Natural killer cell (primary cell): Measurements from ENCODE around the gene CAB39. TPM values are rescaled to one million over a fixed set of nuclear protein-coding genes. Genes with fewer than 3 reads are reported as not detected.
A peak's percentile ranks its signal among the peaks of the same experiment; 100 is the strongest.

ENCODE experiments used
- ATAC-seq, 3 donors: fragments of 150-1000 bp in 2 of 3; fragments of 200-7000 bp in 1 of 3; cut with Tn5 transposase; 1 replicate in 1 of 3; 2 replicates in 2 of 3; pipeline ENCODE4 v1.10.0; 2021; ENCODE audit warnings: mild to moderate bottlenecking in 2 of 3, moderate library complexity in 2 of 3
- DNase-seq, 2 donors: peaks; one replicate each; pipeline versions ENCODE4 v3.0.0 to v3.0.0-alpha.2; 2013 to 2021; ENCODE audit warnings: mixed read lengths in 1 of 2
- H3K27ac ChIP-seq: one replicate; pipeline ENCODE4 v1.5.1; 2013; ENCODE audit warnings: mild to moderate bottlenecking, low read length
- H3K27me3 ChIP-seq: one replicate; pipeline ENCODE4 v1.6.1; 2013; ENCODE audit warnings: low read length; ENCODE audit not compliant: control insufficient read depth, insufficient read depth
- H3K36me3 ChIP-seq: one replicate; pipeline ENCODE4 v1.6.1; 2013; ENCODE audit warnings: low read length; ENCODE audit not compliant: control insufficient read depth, insufficient read depth
- H3K4me1 ChIP-seq: one replicate; pipeline ENCODE4 v1.6.1; 2013; ENCODE audit warnings: low read length; ENCODE audit not compliant: control insufficient read depth, insufficient read depth
- H3K4me3 ChIP-seq: one replicate; pipeline ENCODE4 v1.5.1; 2013; ENCODE audit warnings: low read length
- H3K9me3 ChIP-seq: one replicate; pipeline ENCODE4 v1.6.1; 2013; ENCODE audit warnings: low read length; ENCODE audit not compliant: control insufficient read depth, insufficient read depth
- H3K27ac Mint-ChIP-seq, 2 donors: one replicate each; pipeline ENCODE4 v1.8.0; 2022; ENCODE audit warnings: mild to moderate bottlenecking in 2 of 2, mixed read lengths in 2 of 2, moderate library complexity in 1 of 2
- H3K27me3 Mint-ChIP-seq, 2 donors: one replicate each; pipeline ENCODE4 v1.8.0; 2022; ENCODE audit warnings: low read depth in 2 of 2, mixed read lengths in 2 of 2
- H3K36me3 Mint-ChIP-seq: one replicate; pipeline ENCODE4 v1.8.0; 2022; ENCODE audit warnings: mixed read lengths
- H3K4me1 Mint-ChIP-seq, 2 donors: one replicate each; pipeline ENCODE4 v1.8.0; 2022; ENCODE audit warnings: mixed read lengths in 2 of 2
- H3K4me3 Mint-ChIP-seq: one replicate; pipeline ENCODE4 v1.8.0; 2022; ENCODE audit warnings: mild to moderate bottlenecking, moderate library complexity, mixed read lengths
- H3K9me3 Mint-ChIP-seq, 2 donors: one replicate each; pipeline ENCODE4 v1.8.0; 2022; ENCODE audit warnings: mixed read lengths in 2 of 2
- CTCF ChIP-seq: fragments of 200-600 bp; IDR thresholded peaks from one replicate; pipeline ENCODE4 v1.8.0; 2022; ENCODE audit warnings: antibody characterized with exemption
- WGBS: methylation state at CpG from one replicate; pipeline ENCODE4 v1.1.7; 2013; ENCODE audit warnings: missing lambda C conversion rate; ENCODE audit not compliant: insufficient coverage; 5-methylcytosine and 5-hydroxymethylcytosine counted together
- intact Hi-C: fragments of 100-400 bp; cut with micrococcal nuclease; formaldehyde crosslinking; loops from one replicate; pipeline ENCODE4 v1.14.2; 2022
- total RNA-seq, 4 donors: library from RNA; stranded (reverse); fragments of 120-200 nt in 1 of 4; gene quantifications; one replicate each; pipeline versions ENCODE4 v1.2.3 to v1.2.4, GENCODE V29; 2013 to 2022

The CAB39 gene
- total RNA-seq, 3 donors from 2014 or later (not counting 1 experiment from before 2014, with no cell fraction given), result 75.4 to 96.5 (median 90.5) TPM

GRCh38 chr2:230777721-230778120 is 65.1 kb downstream of the CAB39 start:
- WGBS, result 94% methylated on average over 2 of the region's 3 CpGs

GRCh38 chr2:230778350-230779063 is 65.9 kb downstream of the CAB39 start:
- Histone ChIP-seq H3K36me3 (peaks cover 5% of the 10 kb centered on the region), H3K4me1 (peaks cover 40% of the 10 kb centered on the region), H3K4me3 (no peak overlapping the region), H3K27me3 (no peaks in the 10 kb centered on the region), H3K9me3 (no peaks in the 10 kb centered on the region), H3K27ac (no peak overlapping the region)
- ATAC-seq (no peak), DNase-seq (no peak)
- H3K27me3 Mint-ChIP-seq, result no peaks in the 10 kb centered on the region
- TF ChIP-seq CTCF, result no peak
- H3K4me3 Mint-ChIP-seq, result no peak overlapping the region
- no peaks in the 10 kb centered on the region for H3K9me3 Mint-ChIP-seq
- no peaks in the 10 kb centered on the region for H3K36me3 Mint-ChIP-seq
- 73% methylated on average over 8 of the region's 8 CpGs for WGBS
- intact Hi-C loops, result no loop called here
- peaks cover 59 to 78% of the 10 kb centered on the region in 2 donors for H3K4me1 Mint-ChIP-seq
- peak overlapping the region; percentile 71 to 80 for H3K27ac Mint-ChIP-seq

More at GRCh38 chr2:230777721-230778120, 65.1 kb downstream of the CAB39 start:
- H3K27me3 Mint-ChIP-seq, result no peaks in the 10 kb centered on the region
- H3K9me3 Mint-ChIP-seq, result no peaks in the 10 kb centered on the region
- H3K4me3 Mint-ChIP-seq, result no peak overlapping the region
- H3K36me3 Mint-ChIP-seq, result no peaks in the 10 kb centered on the region
- peak overlapping the region; percentile 71 to 80 for H3K27ac Mint-ChIP-seq
- DNase-seq (no peak), ATAC-seq (no peak)
- TF ChIP-seq CTCF, result no peak
- intact Hi-C loops, result no loop called here
- H3K27ac ChIP-seq, result no peak overlapping the region
- no peaks in the 10 kb centered on the region for H3K9me3 ChIP-seq
- no peak overlapping the region for H3K4me3 ChIP-seq
- H3K27me3 ChIP-seq, result no peaks in the 10 kb centered on the region
- peaks cover 40% of the 10 kb centered on the region for H3K4me1 ChIP-seq
- peaks cover 8% of the 10 kb centered on the region for H3K36me3 ChIP-seq
- peaks cover 67 to 83% of the 10 kb centered on the region in 2 donors for H3K4me1 Mint-ChIP-seq

- Histone ChIP-seq H3K4me3 (no peak overlapping the region), H3K9me3 (no peaks in the 10 kb centered on the region), H3K27ac (no peak overlapping the region), H3K27me3 (no peaks in the 10 kb centered on the region), H3K4me1 (peaks cover 40% of the 10 kb centered on the region), H3K36me3 (peaks cover 7% of the 10 kb centered on the region)
- 50% methylated on average over 1 of the region's 3 CpGs for WGBS
- intact Hi-C loops, result no loop called here
- H3K4me3 Mint-ChIP-seq, result peak overlapping the region; percentile 57
- TF ChIP-seq CTCF, result no peak
- no peaks in the 10 kb centered on the region for H3K9me3 Mint-ChIP-seq
- H3K27me3 Mint-ChIP-seq, result no peaks in the 10 kb centered on the region
- peak; percentile 19 to 51 (median 38) for ATAC-seq
- H3K36me3 Mint-ChIP-seq, result no peaks in the 10 kb centered on the region
- H3K27ac Mint-ChIP-seq, result peak overlapping the region; percentile 60 to 80
- H3K4me1 Mint-ChIP-seq, result peaks cover 61 to 79% of the 10 kb centered on the region in 2 donors
- DNase-seq, result peak in 1 of 2 donors; percentile 43
These were observed 66.5 kb downstream of the CAB39 start for GRCh38 chr2:230779126-230779525.
